C4-2B (cell line): ENCODE measurements around the gene IGSF23.

Experiments
- H3K27ac ChIP-seq: fragments of 450-650 bp; 2 replicates; pipeline ENCODE4 v1.5.1; 2017
- ZFX ChIP-seq: fragments of 450-650 bp; IDR thresholded peaks from 2 replicates; pipeline ENCODE4 v1.6.1; 2017
- TF ChIP-seq, protein P1 (sequence below): fragments of 450-650 bp; conservative IDR thresholded peaks from 2 replicates; pipeline ENCODE4 v1.5.1; 2017; ENCODE audit warnings: mild to moderate bottlenecking

IGSF23 gene

DNA sequence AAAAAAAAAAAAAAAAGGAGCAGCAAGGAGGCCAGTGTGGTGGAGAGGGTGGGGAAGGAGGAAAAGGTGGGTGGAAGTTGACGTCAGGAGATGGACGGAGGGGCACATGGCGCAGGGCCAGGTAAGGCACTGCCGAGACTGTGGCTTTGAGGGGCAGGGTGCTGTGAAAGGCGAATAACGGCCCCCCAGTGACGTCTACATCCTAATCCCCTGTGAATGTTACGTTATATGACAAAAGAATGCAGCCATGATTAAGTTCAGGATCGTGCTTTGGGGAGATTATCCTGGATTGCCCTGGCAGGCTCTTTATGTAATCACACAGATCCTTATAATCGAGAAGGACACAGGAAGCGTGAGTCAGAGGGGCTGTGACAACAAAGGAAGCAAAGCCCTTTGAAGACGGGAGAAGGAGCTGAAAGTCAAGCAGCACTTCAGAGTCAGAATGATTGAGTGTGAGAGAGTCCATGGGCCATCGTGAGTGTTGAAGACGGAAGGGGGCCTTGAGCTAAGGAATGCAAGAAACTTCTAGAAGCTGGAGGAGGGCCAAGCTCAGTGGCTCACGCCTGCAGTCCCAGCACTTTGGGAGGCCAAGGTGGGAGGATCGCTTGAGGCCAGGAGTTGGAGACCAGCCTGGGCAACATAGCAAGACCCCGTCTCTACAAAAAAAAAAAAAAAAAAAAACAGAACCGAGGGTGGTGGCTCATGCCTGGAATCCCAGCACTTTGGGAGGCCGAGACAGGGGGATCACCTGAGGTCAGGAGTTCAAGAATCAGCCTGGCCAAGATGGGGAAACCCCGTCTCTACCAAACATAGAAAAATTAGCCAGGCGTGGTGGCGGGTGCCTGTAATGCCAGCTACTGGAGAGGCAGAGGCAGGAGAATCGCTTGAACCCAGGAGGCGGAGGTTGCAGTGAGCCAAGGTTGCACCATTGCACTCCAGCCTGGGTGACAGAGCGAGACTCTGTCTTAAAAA, 71.8 kb downstream of the IGSF23 start:
- TF ChIP-seq ZFX = no peak
- TF ChIP-seq, protein P1, sequence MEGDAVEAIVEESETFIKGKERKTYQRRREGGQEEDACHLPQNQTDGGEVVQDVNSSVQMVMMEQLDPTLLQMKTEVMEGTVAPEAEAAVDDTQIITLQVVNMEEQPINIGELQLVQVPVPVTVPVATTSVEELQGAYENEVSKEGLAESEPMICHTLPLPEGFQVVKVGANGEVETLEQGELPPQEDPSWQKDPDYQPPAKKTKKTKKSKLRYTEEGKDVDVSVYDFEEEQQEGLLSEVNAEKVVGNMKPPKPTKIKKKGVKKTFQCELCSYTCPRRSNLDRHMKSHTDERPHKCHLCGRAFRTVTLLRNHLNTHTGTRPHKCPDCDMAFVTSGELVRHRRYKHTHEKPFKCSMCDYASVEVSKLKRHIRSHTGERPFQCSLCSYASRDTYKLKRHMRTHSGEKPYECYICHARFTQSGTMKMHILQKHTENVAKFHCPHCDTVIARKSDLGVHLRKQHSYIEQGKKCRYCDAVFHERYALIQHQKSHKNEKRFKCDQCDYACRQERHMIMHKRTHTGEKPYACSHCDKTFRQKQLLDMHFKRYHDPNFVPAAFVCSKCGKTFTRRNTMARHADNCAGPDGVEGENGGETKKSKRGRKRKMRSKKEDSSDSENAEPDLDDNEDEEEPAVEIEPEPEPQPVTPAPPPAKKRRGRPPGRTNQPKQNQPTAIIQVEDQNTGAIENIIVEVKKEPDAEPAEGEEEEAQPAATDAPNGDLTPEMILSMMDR = no peak
- H3K27ac ChIP-seq = no peak overlapping the region

DNA sequence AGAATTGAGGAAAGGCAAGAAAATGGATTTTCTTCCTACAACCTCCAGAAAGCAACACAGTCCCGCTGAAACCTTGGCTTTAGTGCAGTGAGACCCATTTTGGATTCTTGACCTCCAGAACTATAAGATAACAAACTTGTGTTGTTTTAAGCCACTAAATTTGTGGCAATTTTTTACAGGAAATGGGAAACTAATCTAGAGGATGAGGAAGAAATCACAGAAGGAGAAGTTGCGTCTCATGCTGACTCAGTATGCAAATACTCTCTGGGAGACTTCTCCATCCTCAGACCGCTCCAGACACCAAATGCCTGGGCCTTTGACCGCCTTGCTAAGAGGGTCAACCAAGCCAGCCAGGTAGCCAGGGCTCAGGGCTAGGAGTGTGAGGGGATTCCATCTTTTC, 72.5 kb downstream of the IGSF23 start:
- no peak for TF ChIP-seq ZFX
- TF ChIP-seq, protein P1 = no peak
- H3K27ac ChIP-seq = no peak overlapping the region
